ENCODE data around the gene PHKB. TPM values are rescaled to one million over a fixed set of nuclear protein-coding genes. Genes with fewer than 3 reads are reported as not detected.

PHKB gene
- polyA plus RNA-seq, 1 donor (not counting 4 experiments of a cell fraction or from before 2014, with no cell fraction given): 71.7 TPM

DNA sequence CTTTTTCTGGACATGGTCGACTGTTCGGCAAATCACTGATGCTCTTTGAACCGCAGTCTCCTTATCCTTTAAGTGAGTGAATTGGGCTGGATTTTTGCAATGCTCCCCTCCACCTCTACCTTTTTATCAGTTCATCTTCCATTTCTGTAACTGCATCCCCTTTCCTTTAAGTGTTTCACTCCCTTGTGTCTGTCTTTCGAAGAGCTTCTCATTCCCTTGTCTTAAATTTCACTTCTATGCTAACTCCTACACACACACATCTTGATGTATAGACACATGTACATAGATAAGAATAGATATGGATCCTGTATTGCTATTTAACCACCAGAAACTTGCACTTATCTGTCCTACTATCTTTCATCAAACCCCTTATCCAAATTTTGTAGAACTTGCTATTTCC lies 250.7 kb downstream of the PHKB start:
- H2AFZ ChIP-seq (ENCODE audit: control insufficient read depth, low read length): no peak overlapping the region
- H3K4me1 ChIP-seq (ENCODE audit: control insufficient read depth, extremely low read depth, insufficient read depth, low read length): peaks cover 24% of the 10 kb centered on the region
- H3K79me2 ChIP-seq (ENCODE audit: control insufficient read depth, insufficient read depth, low read length): no peaks in the 10 kb centered on the region
- no peak overlapping the region for H3K4me3 ChIP-seq (ENCODE audit: control insufficient read depth in 2 of 3, extremely low read depth in 1 of 3, insufficient read depth in 2 of 3, low read depth in 1 of 3, low read length in 3 of 3)
- TF ChIP-seq, protein P1, sequence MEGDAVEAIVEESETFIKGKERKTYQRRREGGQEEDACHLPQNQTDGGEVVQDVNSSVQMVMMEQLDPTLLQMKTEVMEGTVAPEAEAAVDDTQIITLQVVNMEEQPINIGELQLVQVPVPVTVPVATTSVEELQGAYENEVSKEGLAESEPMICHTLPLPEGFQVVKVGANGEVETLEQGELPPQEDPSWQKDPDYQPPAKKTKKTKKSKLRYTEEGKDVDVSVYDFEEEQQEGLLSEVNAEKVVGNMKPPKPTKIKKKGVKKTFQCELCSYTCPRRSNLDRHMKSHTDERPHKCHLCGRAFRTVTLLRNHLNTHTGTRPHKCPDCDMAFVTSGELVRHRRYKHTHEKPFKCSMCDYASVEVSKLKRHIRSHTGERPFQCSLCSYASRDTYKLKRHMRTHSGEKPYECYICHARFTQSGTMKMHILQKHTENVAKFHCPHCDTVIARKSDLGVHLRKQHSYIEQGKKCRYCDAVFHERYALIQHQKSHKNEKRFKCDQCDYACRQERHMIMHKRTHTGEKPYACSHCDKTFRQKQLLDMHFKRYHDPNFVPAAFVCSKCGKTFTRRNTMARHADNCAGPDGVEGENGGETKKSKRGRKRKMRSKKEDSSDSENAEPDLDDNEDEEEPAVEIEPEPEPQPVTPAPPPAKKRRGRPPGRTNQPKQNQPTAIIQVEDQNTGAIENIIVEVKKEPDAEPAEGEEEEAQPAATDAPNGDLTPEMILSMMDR (optimal IDR thresholded peaks at IDR 0.05 in 1 of 3, IDR thresholded peaks at IDR 0.05 in 1 of 3, conservative IDR thresholded peaks at IDR 0.05 in 1 of 3; ENCODE audit: extremely low read depth in 1 of 3, insufficient read depth in 2 of 3, low read length in 3 of 3): no peak
- no peak for TF ChIP-seq EZH2 (IDR thresholded peaks at IDR 0.05; ENCODE audit: low read length)
- H3K27me3 ChIP-seq (ENCODE audit: control insufficient read depth, extremely low read depth, insufficient read depth, low read length): no peaks in the 10 kb centered on the region
- no peak overlapping the region for H3K27ac ChIP-seq (ENCODE audit: control insufficient read depth, insufficient read depth, low read length)
- dilution Hi-C loops (cut with MboI; ENCODE audit: extremely low pct_ligation_motif_present, low sequenced_read_pairs): no loop called here
- FAIRE-seq (no peak), DNase-seq (ENCODE audit: low read depth, low spot score) (no peak)
- no peak overlapping the region for H3K9ac ChIP-seq (ENCODE audit: control insufficient read depth, extremely low read depth, insufficient read depth, low read length)
- H3K4me2 ChIP-seq (ENCODE audit: control insufficient read depth, extremely low read depth, insufficient read depth, low read depth, low read length): no peak overlapping the region
- no peaks in the 10 kb centered on the region for H3K36me3 ChIP-seq (ENCODE audit: control insufficient read depth in 2 of 2, extremely low read depth in 1 of 2, insufficient read depth in 2 of 2, low read length in 2 of 2)
- H3K9me3 ChIP-seq (ENCODE audit: control insufficient read depth, low read depth, low read length): no peaks in the 10 kb centered on the region
- H3K9me1 ChIP-seq (ENCODE audit: control insufficient read depth, extremely low read depth, insufficient read depth, low read length): no peaks in the 10 kb centered on the region
- H4K20me1 ChIP-seq (ENCODE audit: control insufficient read depth, extremely low read depth, insufficient read depth, low read length): no peaks in the 10 kb centered on the region

DNA sequence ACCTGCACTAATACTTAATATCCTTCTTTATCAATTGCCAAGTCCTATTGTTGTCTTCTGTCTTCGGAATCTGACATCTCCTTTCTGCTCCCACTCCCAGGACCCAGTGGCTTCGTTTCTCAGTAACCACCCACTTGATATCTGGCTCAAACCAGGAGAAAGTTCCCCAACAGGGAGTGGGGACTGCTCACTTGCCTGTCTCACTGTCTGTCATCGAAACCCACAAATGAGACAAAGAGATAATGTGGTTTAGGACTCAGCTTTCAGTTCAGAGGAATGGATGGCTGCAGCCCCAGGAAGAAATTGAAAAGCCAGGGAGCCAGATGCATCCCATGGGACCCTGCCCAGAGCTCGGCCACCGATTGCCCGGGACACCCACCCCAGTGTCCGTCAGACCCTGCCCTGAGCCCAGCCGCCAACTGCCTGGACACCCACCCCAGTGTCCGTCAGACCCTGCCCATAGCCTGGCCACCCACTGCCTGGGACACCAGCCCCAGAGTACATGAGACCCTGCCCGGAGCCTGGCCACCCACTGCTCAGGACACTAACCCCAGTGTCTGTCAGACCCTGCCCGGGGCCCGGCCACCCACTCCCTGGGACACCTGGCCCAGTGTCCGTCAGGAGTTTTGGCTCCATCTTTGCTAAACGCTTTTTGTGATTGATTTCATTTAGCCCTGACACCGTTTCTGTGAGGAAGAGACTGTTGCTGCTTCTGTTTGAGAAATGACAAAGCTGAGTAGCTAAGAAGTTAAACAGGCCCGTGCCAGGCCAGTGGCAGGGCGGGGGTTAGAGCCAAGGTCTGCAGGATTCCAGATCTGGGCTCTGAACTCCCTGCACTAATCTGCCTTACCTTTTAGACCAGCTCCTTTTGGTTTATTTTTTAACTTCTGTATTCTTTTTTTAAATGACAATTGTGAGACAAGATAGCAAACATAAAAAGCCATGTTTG lies 251.4 kb downstream of the PHKB start:
- H3K4me3 ChIP-seq (ENCODE audit: control insufficient read depth in 2 of 3, extremely low read depth in 1 of 3, insufficient read depth in 2 of 3, low read depth in 1 of 3, low read length in 3 of 3): no peak overlapping the region
- dilution Hi-C loops (cut with MboI; ENCODE audit: extremely low pct_ligation_motif_present, low sequenced_read_pairs): no loop called here
- H3K4me1 ChIP-seq (ENCODE audit: control insufficient read depth, extremely low read depth, insufficient read depth, low read length): peaks cover 26% of the 10 kb centered on the region
- H2AFZ ChIP-seq (ENCODE audit: control insufficient read depth, low read length): no peak overlapping the region
- peak overlapping the region; percentile 24 for H3K9ac ChIP-seq (ENCODE audit: control insufficient read depth, extremely low read depth, insufficient read depth, low read length)
- FAIRE-seq: no peak
- peak overlapping the region; percentile 57 for H3K27ac ChIP-seq (ENCODE audit: control insufficient read depth, insufficient read depth, low read length)
- TF ChIP-seq, protein P1 (optimal IDR thresholded peaks at IDR 0.05 in 1 of 3, IDR thresholded peaks at IDR 0.05 in 1 of 3, conservative IDR thresholded peaks at IDR 0.05 in 1 of 3; ENCODE audit: extremely low read depth in 1 of 3, insufficient read depth in 2 of 3, low read length in 3 of 3): no peak
- no peak for TF ChIP-seq EZH2 (IDR thresholded peaks at IDR 0.05; ENCODE audit: low read length)
- peak overlapping the region; percentile 42 for H3K4me2 ChIP-seq (ENCODE audit: control insufficient read depth, extremely low read depth, insufficient read depth, low read depth, low read length)
- no peaks in the 10 kb centered on the region for H3K9me3 ChIP-seq (ENCODE audit: control insufficient read depth, low read depth, low read length)
- no peaks in the 10 kb centered on the region for H3K36me3 ChIP-seq (ENCODE audit: control insufficient read depth in 2 of 2, extremely low read depth in 1 of 2, insufficient read depth in 2 of 2, low read length in 2 of 2)
- no peak for DNase-seq (ENCODE audit: low read depth, low spot score)
- no peaks in the 10 kb centered on the region for H4K20me1 ChIP-seq (ENCODE audit: control insufficient read depth, extremely low read depth, insufficient read depth, low read length)
- no peaks in the 10 kb centered on the region for H3K79me2 ChIP-seq (ENCODE audit: control insufficient read depth, insufficient read depth, low read length)
- H3K9me1 ChIP-seq (ENCODE audit: control insufficient read depth, extremely low read depth, insufficient read depth, low read length): no peaks in the 10 kb centered on the region
- no peaks in the 10 kb centered on the region for H3K27me3 ChIP-seq (ENCODE audit: control insufficient read depth, extremely low read depth, insufficient read depth, low read length)
